SK-N-SH treated with all-trans-retinoic acid at 6 μM for 48 hours (cell line): Measurements from ENCODE around the gene KCNK10.

ENCODE experiments used
- ATAC-seq: fragments of 200-7000 bp; cut with Tn5 transposase; 3 replicates; pipeline ENCODE4 v1.9.1; 2020; ENCODE audit warnings: mild to moderate bottlenecking, moderate library complexity
- BACH2 ChIP-seq: fragments of 250-450 bp; sonication (Bioruptor Pico); IDR thresholded peaks from 2 replicates; pipeline ENCODE4 v1.9.0; 2021; ENCODE audit warnings: mild to moderate bottlenecking, borderline replicate concordance
- CREB5 ChIP-seq: fragments of 250-450 bp; sonication (Bioruptor Pico); IDR thresholded peaks from 2 replicates; pipeline ENCODE4 v1.5.1; 2020; ENCODE audit warnings: low read depth, mild to moderate bottlenecking, moderate library complexity
- CSDC2 ChIP-seq: fragments of 250-450 bp; sonication (Bioruptor Pico); IDR thresholded peaks from 2 replicates; pipeline ENCODE4 v1.5.0; 2020; ENCODE audit warnings: mild to moderate bottlenecking, moderate library complexity
- ESRRG ChIP-seq: fragments of 250-450 bp; sonication (Bioruptor Pico); IDR thresholded peaks from 2 replicates; pipeline ENCODE4 v1.6.1; 2021; ENCODE audit warnings: mild to moderate bottlenecking
- ISL1 ChIP-seq: fragments of 250-450 bp; sonication (Bioruptor Pico); IDR thresholded peaks from 2 replicates; pipeline ENCODE4 v2.1.2; 2022; ENCODE audit warnings: mild to moderate bottlenecking, moderate library complexity
- POU6F1 ChIP-seq: fragments of 250-450 bp; sonication (Bioruptor Pico); IDR thresholded peaks from 2 replicates; pipeline ENCODE4 v1.8.0; 2021; ENCODE audit warnings: low read depth, mild to moderate bottlenecking, moderate library complexity, borderline replicate concordance
- PPARA ChIP-seq: fragments of 250-450 bp; sonication (Bioruptor Pico); IDR thresholded peaks from 2 replicates; pipeline ENCODE4 v1.5.0; 2020; ENCODE audit warnings: mild to moderate bottlenecking, borderline replicate concordance
- RARB ChIP-seq: fragments of 250-450 bp; sonication (Bioruptor Pico); IDR thresholded peaks from 2 replicates; pipeline ENCODE4 v1.8.0; 2021; ENCODE audit warnings: mild to moderate bottlenecking, moderate library complexity
- SNAI2 ChIP-seq: fragments of 250-450 bp; sonication (Bioruptor Pico); IDR thresholded peaks from 2 replicates; pipeline ENCODE4 v1.5.0; 2020; ENCODE audit warnings: mild to moderate bottlenecking, moderate library complexity
- TCF4 ChIP-seq: fragments of 250-450 bp; sonication (Bioruptor Pico); IDR thresholded peaks from 2 replicates; pipeline ENCODE4 v1.8.0; 2021; ENCODE audit warnings: mild to moderate bottlenecking, moderate library complexity, borderline replicate concordance
- ZC3H10 ChIP-seq: fragments of 250-450 bp; sonication (Bioruptor Pico); IDR thresholded peaks from 2 replicates; pipeline ENCODE4 v1.5.1; 2021; ENCODE audit warnings: mild to moderate bottlenecking, moderate library complexity
- ZFP3 ChIP-seq: fragments of 250-450 bp; sonication (Bioruptor Pico); IDR thresholded peaks from 2 replicates; pipeline ENCODE4 v1.5.0; 2020; ENCODE audit warnings: mild to moderate bottlenecking, moderate library complexity
- ZNF70 ChIP-seq: fragments of 450-650 bp; formaldehyde crosslinking; IDR thresholded peaks from 2 replicates; pipeline ENCODE4 v1.5.0; 2020; ENCODE audit warnings: mild to moderate bottlenecking, moderate library complexity
- ZNF8 ChIP-seq: fragments of 450-650 bp; formaldehyde crosslinking; IDR thresholded peaks from 2 replicates; pipeline ENCODE4 v1.5.0; 2020; ENCODE audit warnings: mild to moderate bottlenecking, moderate library complexity
- TF ChIP-seq, protein P1 (sequence below): fragments of 250-450 bp; sonication (Bioruptor Pico); IDR thresholded peaks from 2 replicates; pipeline ENCODE4 v1.5.0; 2020; ENCODE audit warnings: mild to moderate bottlenecking, moderate library complexity
- TF ChIP-seq, protein P2 (sequence below): fragments of 250-450 bp; sonication (Bioruptor Pico); IDR thresholded peaks from 2 replicates; pipeline ENCODE4 v1.8.0; 2020; ENCODE audit warnings: mild to moderate bottlenecking, moderate library complexity, borderline replicate concordance

The KCNK10 gene

DNA sequence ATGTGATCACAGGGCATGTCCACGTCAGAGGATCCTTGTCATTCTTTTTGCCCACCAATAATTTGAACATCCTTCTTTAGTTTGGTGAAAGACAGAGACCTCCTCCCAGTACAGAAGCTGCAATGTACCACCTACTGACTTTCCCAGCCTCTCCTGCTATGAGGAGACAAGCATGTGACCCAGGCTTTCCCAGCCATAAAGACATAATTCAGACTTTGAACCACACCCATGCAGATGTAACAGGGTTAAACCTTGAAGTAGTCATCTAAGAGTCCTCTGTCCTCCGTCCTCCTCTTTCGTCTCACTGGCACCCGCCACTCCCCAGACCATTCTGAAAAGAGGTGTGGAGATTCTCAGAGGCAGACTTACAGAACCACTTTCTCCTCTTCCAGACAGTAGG, 120.8 kb downstream of the KCNK10 start:
- no peak for TF ChIP-seq ZC3H10
- no peak for TF ChIP-seq BACH2 (CRISPR knock-in tag)
- TF ChIP-seq, protein P1, sequence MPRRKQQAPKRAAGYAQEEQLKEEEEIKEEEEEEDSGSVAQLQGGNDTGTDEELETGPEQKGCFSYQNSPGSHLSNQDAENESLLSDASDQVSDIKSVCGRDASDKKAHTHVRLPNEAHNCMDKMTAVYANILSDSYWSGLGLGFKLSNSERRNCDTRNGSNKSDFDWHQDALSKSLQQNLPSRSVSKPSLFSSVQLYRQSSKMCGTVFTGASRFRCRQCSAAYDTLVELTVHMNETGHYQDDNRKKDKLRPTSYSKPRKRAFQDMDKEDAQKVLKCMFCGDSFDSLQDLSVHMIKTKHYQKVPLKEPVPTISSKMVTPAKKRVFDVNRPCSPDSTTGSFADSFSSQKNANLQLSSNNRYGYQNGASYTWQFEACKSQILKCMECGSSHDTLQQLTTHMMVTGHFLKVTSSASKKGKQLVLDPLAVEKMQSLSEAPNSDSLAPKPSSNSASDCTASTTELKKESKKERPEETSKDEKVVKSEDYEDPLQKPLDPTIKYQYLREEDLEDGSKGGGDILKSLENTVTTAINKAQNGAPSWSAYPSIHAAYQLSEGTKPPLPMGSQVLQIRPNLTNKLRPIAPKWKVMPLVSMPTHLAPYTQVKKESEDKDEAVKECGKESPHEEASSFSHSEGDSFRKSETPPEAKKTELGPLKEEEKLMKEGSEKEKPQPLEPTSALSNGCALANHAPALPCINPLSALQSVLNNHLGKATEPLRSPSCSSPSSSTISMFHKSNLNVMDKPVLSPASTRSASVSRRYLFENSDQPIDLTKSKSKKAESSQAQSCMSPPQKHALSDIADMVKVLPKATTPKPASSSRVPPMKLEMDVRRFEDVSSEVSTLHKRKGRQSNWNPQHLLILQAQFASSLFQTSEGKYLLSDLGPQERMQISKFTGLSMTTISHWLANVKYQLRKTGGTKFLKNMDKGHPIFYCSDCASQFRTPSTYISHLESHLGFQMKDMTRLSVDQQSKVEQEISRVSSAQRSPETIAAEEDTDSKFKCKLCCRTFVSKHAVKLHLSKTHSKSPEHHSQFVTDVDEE: no peak
- TF ChIP-seq ISL1 (CRISPR knock-in tag): no peak
- TF ChIP-seq ZNF70 (CRISPR knock-in tag): no peak
- TF ChIP-seq ZFP3: no peak
- TF ChIP-seq POU6F1 (CRISPR knock-in tag): no peak
- TF ChIP-seq PPARA: no peak
- no peak for TF ChIP-seq CSDC2 (CRISPR knock-in tag)
- TF ChIP-seq, all 23 proteins: peak for 0
- no peak for ATAC-seq

GRCh38 chr14:88201851-88202250, 121.2 kb downstream of the KCNK10 start:
- TF ChIP-seq TCF4 (CRISPR knock-in tag): no peak
- TF ChIP-seq CREB5 (CRISPR knock-in tag): no peak
- TF ChIP-seq RARB (CRISPR knock-in tag): no peak
- TF ChIP-seq, protein P2, sequence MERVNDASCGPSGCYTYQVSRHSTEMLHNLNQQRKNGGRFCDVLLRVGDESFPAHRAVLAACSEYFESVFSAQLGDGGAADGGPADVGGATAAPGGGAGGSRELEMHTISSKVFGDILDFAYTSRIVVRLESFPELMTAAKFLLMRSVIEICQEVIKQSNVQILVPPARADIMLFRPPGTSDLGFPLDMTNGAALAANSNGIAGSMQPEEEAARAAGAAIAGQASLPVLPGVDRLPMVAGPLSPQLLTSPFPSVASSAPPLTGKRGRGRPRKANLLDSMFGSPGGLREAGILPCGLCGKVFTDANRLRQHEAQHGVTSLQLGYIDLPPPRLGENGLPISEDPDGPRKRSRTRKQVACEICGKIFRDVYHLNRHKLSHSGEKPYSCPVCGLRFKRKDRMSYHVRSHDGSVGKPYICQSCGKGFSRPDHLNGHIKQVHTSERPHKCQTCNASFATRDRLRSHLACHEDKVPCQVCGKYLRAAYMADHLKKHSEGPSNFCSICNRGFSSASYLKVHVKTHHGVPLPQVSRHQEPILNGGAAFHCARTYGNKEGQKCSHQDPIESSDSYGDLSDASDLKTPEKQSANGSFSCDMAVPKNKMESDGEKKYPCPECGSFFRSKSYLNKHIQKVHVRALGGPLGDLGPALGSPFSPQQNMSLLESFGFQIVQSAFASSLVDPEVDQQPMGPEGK: no peak
- TF ChIP-seq ZNF8 (CRISPR knock-in tag): no peak
- TF ChIP-seq SNAI2 (CRISPR knock-in tag): no peak
- no peak for ATAC-seq

DNA sequence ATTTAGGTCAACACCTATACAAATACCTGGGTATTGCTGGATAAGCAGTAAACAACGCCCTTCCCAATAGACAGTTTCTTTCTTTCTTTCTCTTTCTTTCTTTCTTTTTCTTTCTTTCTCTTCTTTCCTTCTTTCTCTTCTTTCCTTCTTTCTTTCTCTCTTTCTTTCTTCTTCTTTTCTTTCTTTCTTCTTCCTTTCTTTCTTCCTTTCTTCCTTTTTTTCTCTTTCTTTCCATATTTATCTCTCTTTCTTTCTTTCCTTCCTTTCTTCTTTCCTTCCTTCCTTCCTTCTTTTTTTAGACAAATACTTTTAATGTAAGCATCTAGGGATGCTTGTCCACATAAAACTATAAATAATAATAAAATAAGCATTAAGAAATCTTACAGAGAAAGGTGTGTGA, 123.2 kb downstream of the KCNK10 start:
- TF ChIP-seq POU6F1 (CRISPR knock-in tag): no peak
- ATAC-seq: no peak

- no peak for ATAC-seq
Observed at GRCh38 chr14:88198446-88198845, 124.6 kb downstream of the KCNK10 start.

More at GRCh38 chr14:88198446-88198845, 124.6 kb downstream of the KCNK10 start:
- no peak for TF ChIP-seq ESRRG (CRISPR knock-in tag)
- no peak for TF ChIP-seq SNAI2 (CRISPR knock-in tag)
- no peak for TF ChIP-seq ISL1 (CRISPR knock-in tag)
- TF ChIP-seq, protein P2: no peak
